ENCODE results near the gene WDR17.

WDR17 gene

DNA sequence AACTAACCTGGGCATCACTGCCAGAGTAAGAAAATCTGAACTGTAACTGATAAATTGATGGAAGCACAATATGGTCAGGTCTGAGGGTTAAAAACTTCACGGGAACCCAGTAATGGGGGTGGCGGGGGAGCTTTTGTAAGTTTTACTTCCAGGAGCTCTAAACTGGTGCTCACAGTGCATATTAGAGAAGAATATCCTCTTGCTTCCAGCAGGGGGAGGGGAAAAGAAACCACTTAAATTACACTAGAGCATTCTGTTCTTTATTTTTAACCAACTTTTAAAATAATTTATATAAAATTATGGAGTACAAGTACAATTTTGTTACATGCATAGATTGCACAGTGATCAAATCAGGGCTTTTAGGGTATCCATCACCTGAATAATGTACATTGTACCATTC is 33.7 kb downstream of the WDR17 start:
- no peak for DNase-seq (ENCODE audit: low read depth)

DNA sequence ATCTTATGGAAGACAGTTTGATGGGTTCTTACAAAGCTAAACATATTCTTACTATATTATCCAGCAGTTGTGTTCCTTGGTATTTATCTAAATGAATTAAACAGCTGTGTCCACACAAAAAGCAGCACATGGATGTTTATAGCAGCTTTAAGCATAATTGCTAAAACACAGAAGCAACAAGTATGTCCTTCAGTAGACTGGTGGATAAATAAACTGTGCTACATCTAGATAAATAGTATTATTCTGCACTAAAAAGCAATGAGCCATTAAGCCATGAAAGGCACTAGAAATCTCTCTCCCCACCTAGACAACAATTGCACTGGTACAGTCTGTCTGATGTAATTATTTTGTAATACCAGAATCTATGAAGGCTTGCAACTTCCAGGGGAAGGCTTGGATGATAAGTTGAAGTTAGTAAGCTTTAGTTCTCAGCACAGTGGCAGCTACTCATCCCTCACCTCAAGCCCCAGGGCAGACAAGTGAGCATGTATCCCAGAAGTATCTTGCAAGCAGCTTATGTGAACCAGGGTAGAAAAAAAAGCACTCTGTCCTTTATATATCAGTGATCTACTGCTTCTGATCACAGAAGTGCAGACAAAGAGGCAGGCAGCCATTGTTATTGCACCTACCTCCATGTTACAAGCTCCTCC is 36.9 kb downstream of the WDR17 start:
- DNase-seq (ENCODE audit: low read depth) = no peak

- no peak for DNase-seq (ENCODE audit: low read depth)
Measured at GRCh38 chr4:176107695-176108094, 42.1 kb downstream of the WDR17 start.

DNA sequence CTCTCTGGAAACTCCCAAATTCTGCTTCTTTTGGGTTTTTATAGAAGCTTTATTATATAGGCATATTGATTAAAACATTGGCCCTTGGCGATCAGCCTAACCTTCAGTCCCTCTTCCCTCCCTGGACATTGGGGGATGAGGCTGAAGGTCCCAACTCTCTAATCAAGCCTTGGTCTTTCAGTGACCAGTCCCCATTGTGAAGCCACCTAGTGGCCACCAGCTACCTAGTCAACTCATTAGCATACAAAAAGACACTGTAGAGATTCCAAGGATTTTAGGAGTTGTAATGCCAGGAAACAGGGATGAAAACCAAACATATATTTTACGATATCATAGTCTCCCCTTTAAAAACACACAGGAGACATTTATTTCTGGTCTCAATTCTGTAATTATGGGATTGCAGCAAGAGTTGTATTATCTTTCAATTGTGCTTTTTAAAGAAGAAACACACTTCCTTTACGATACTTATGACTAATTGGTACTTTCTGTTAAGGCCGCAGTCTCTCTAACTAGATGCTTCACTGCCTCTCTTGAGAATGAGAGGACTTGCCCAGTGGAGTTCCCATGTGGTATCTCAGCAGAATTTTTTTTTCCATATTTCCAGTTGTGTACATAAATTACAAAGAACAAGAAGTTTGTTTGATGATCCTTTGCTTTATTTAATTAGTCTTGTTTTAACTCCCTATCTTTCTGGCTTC is 58.2 kb downstream of the WDR17 start:
- no peak for DNase-seq (ENCODE audit: low read depth)

- DNase-seq (ENCODE audit: low read depth) = no peak
Measured at GRCh38 chr4:176125063-176125462, 59.4 kb downstream of the WDR17 start.

DNA sequence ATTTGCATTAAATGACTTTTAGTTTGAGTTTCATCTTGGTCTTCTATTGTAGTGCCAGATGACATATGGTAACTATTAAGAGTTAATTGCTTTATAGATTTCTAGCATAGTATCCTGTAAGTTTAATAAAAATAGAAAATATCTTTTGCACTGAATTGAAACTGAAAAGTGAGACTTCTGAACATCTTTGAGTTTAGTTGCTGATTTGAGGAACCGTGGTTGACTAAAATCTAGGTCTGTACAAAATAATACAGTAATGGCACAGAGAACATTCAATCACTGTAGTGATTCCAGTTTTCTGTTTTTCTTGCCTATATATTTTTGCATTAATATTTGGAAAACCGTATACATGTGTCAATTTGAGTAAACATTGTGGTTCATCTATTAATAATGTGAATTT is 69.0 kb downstream of the WDR17 start:
- DNase-seq (ENCODE audit: low read depth) = no peak

GRCh38 chr4:176137631-176138030 is 72.0 kb downstream of the WDR17 start:
- DNase-seq (ENCODE audit: low read depth) = no peak

DNA sequence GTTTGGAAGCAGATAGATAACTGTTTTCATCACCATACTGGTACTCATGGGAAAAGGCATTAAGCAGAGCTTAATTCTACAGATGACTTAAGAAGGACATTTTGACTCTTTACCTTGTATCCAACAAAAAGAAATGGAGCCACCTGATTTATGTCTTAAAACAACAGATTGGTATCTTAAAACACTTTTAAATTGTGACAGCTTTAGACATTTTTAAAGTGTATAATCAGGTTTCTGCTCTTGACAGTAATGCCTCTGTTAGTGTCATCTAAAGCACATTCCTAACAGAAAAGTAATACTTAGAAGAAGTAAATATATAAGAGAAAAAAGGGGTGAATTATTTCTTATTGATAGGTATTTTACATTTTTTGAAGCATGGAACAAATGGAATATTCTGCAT is 73.9 kb downstream of the WDR17 start:
- DNase-seq (ENCODE audit: low read depth) = no peak

- DNase-seq (ENCODE audit: low read depth) = no peak
Measured at GRCh38 chr4:176142253-176142652, 76.6 kb downstream of the WDR17 start.

- DNase-seq (ENCODE audit: low read depth) = no peak
Measured at GRCh38 chr4:176149680-176150355, 84.2 kb downstream of the WDR17 start.

- no peak for DNase-seq (ENCODE audit: low read depth)
Measured at GRCh38 chr4:176150356-176150682, 84.7 kb downstream of the WDR17 start.

- DNase-seq (ENCODE audit: low read depth) = no peak
Measured at GRCh38 chr4:176150704-176151103, 85.1 kb downstream of the WDR17 start.

GRCh38 chr4:176153124-176153523 is 87.5 kb downstream of the WDR17 start:
- no peak for DNase-seq (ENCODE audit: low read depth)

- no peak for DNase-seq (ENCODE audit: low read depth)
Measured at GRCh38 chr4:176156656-176157055, 91.0 kb downstream of the WDR17 start.

DNA sequence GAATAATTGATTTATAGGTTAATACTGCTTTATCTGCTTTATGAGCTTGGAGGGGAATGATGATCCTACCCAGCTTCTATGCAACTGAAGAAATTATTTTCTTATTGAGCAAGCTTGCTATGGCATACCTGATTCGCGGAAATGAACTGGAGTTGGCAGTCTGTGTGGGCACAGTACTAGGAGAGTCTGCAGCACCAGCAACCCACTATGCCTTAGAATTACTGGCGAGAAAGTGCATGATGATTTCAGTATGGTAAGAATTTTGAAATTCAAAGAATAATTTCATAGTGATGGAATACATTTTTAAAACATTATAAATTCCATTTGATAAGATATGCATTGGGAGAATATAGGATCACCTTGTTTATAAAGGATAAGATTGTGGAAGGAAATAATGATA is 97.4 kb downstream of the WDR17 start:
- DNase-seq (ENCODE audit: low read depth) = no peak

- no peak for DNase-seq (ENCODE audit: low read depth)
Measured at GRCh38 chr4:176185051-176185450, 119.4 kb downstream of the WDR17 start.

- no peak for DNase-seq (ENCODE audit: low read depth)
Measured at GRCh38 chr4:176186067-176186466, 120.4 kb downstream of the WDR17 start.

GRCh38 chr4:176186671-176187395 is 121.2 kb downstream of the WDR17 start:
- no peak for DNase-seq (ENCODE audit: low read depth)

DNA sequence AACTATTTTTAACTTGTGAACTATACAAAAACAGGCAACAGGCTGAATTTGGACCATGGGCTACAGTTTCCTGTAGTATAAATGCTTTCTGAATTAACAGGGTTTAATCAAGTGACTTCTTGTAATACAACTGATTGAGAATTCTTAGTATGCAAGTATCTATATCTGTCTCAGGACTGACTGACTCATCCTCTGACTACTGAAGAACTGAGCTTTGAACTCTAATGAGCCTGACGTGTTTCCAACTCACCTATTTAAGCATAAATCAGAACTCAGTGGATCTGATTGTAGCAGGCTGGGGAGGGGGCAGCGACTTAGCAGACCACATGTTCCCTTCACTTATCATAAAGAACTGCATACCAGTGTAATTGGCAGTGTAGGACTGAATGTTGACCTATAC is 122.0 kb downstream of the WDR17 start:
- no peak for DNase-seq (ENCODE audit: low read depth)

DNA sequence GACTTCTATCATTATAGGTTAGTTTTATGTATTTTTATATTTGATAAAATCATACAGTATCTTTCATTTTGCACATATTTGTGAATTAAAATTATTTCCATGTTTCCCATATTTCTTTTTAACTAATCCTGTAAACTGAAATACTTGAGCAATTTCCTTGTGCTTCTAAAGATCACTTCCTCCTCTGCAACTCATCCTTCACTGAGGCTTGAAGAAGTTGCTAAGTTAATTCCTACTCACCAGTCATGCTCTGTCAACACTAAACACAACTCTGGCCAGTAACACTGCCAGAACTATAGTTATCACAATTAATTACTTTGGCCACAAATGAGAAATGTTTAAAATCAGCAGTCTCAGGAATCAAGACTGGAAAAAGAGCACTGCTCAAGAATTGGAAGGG is 123.0 kb downstream of the WDR17 start:
- no peak for DNase-seq (ENCODE audit: low read depth)

- DNase-seq (ENCODE audit: low read depth) = no peak
Measured at GRCh38 chr4:176189891-176190795, 124.5 kb downstream of the WDR17 start.

GRCh38 chr4:176191974-176192373 is 126.3 kb downstream of the WDR17 start:
- DNase-seq (ENCODE audit: low read depth) = no peak

Data from CMK (cell line).